Amniotic epithelial cell (primary cell): ENCODE results near the gene C1orf167.

Experiments
- DNase-seq: peaks from one replicate; pipeline ENCODE4 v3.0.0-alpha.2; 2010; ENCODE audit warnings: low read depth

The C1orf167 gene

GRCh38 chr1:11835441-11836225 is 73.6 kb downstream of the C1orf167 start:
- DNase-seq, result no peak

DNA sequence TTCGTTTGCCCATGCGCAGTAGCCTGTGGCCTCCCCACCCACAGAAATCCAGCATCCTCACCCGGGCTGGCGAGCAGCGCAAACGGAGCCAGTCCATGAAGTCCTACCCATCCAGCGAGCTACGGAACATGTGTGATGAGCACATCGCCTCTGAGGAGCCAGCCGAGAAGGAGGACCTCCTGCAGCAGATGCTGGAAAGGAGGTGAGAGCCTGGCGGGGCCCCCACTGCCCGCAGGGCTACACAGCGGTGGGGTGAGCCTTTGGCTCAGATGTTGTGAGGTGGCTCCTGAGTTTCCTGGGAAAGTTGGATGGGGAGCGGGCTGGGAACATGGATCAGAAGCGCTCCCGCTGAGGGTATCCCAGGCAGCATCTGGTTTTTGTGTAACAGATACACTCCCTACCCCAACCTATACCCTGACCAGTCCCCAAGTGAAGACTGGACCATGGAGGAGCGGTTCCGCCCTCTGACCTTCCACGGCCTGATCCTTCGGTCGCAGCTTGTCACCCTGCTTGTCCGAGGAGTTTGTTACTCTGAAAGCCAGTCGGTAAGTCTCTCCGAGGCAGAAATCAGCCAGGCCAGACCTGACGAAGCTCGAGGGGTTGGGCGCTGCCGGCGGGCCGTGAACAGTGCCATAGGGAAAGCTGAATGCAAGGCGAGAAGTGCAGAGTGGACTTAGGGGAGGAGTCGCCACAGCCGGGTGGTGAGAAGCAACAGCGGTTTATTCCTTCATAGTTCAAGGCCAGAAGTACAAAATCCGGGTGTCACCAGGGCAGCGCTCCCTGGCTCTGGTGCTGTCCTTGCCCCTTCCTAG is 75.2 kb downstream of the C1orf167 start:
- DNase-seq, result no peak

- no peak for DNase-seq
These were observed 75.9 kb downstream of the C1orf167 start for GRCh38 chr1:11837767-11838348.

DNA sequence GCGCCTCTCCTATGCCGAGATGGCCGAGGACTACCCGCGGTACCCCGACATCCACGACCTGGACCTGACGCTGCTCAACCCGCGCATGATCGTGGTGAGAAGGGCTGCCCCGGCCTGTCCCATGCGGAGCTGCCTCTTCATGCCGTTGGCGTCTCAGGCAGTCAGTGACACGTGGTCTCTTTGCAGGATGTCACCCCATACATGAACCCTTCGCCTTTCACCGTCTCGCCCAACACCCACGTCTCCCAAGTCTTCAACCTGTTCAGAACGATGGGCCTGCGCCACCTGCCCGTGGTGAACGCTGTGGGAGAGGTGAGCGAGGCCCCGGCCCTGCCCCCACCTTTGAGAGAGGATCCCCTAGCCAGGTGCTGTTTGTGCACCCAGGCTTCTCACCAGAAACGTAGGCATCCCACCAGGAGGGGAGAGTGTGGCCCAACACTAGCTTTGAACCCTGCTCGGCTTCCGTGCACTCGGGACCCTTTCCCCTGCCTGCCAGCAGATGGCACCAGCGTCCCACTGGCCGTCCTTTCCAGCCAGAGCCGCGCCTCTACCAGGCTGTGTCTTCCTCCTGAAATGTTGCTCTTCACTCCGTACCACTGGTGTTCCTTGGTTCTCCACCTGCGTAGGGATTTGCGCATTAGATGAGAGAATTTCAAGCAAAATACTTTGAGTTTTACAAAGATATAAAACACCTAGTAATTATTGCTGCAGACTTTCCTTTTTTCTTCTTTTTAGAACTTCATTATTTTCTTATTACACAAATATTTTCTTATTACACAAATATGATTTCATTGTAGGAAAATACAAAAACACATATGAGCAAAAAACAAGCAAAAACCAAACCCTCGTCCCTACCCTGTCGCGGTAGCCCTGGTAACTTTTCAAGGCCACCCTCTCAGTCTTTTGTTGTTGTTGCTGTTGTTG is 76.6 kb downstream of the C1orf167 start:
- DNase-seq, result peak; percentile 40
